Peyer's patch (tissue), 4 donors: Measurements from ENCODE around the gene GPS1. TPM values are rescaled to one million over a fixed set of nuclear protein-coding genes. Genes with fewer than 3 reads are reported as not detected.

Source experiments
- DNase-seq, 3 donors: peaks; one replicate each; pipeline ENCODE4 v3.0.0-alpha.2; 2017 to 2019
- H3K27ac ChIP-seq, 4 donors: fragments of 200-600 bp; sonication (generic); one replicate each; pipeline ENCODE4 v1.5.1; 2016 to 2019
- H3K27me3 ChIP-seq, 2 donors: fragments of 200-600 bp; sonication (generic); one replicate each; pipeline ENCODE4 v1.5.1; 2019
- H3K36me3 ChIP-seq, 3 donors: fragments of 200-600 bp; sonication (generic); one replicate each; pipeline ENCODE4 v1.5.1; 2016 to 2019
- H3K4me1 ChIP-seq, 4 donors: fragments of 200-600 bp; sonication (generic); one replicate each; pipeline ENCODE4 v1.5.1; 2016 to 2019
- H3K4me3 ChIP-seq, 4 donors: fragments of 200-600 bp; sonication (generic); 1 replicate in 3 of 4; 2 replicates in 1 of 4; pipeline ENCODE4 v1.5.1; 2016 to 2019; ENCODE audit warnings: mild to moderate bottlenecking in 1 of 4
- H3K9me3 ChIP-seq, 4 donors: fragments of 200-600 bp; sonication (generic); one replicate each; pipeline ENCODE4 v1.5.1; 2016 to 2019; ENCODE audit warnings: mild to moderate bottlenecking in 1 of 4
- POLR2A ChIP-seq, 2 donors: fragments of 450-650 bp; IDR thresholded peaks; one replicate each; pipeline ENCODE4 v1.5.1; 2017; ENCODE audit warnings: antibody characterized with exemption in 2 of 2, mild to moderate bottlenecking in 2 of 2, moderate library complexity in 2 of 2
- total RNA-seq, 4 donors: library from RNA; depleted of rRNA; stranded (reverse); fragments of >200 nt; gene quantifications; one replicate each; pipeline ENCODE4 v1.1.0, GENCODE V29; 2016
- TF ChIP-seq, protein P1 (sequence below), 6 experiments: fragments of 450-650 bp in 4 of 6; fragments of 200-600 bp in 2 of 6; sonication (generic) in 1 of 6; IDR thresholded peaks; one replicate each; pipeline ENCODE4 v1.5.1; 2017 to 2019; ENCODE audit warnings: antibody characterized with exemption in 6 of 6, mild to moderate bottlenecking in 3 of 6, moderate library complexity in 1 of 6

Gene GPS1
- total RNA-seq, 4 donors from 2014 or later: 69.2 to 138 (median 88.5) TPM

DNA sequence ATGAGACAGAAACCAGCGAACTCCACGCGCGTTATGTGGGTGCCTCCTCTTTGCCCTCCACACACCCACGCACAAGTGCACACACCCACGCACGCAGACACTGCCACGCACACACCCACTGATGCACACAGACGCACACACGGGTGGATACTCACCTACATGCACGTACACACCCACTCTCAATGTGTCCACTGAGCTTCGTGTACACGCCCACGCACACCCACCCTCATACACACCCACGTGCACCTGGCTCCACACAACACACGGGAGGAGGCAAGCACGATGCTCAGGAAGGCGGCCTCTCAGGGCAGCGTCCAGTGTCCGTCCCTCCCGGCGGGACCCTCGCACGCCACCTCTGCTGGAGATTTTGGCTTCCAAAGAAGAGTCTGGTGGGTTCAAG, 4.3 kb upstream of the GPS1 start:
- H3K4me1 ChIP-seq: peaks cover 0 to 15% (median 14%) of the 10 kb centered on the region in 4 donors
- no peak overlapping the region for H3K27ac ChIP-seq
- peaks cover 0 to 31% (median 0%) of the 10 kb centered on the region in 3 donors for H3K36me3 ChIP-seq
- no peaks in the 10 kb centered on the region for H3K27me3 ChIP-seq
- no peak overlapping the region for H3K4me3 ChIP-seq
- no peak for DNase-seq
- no peak for TF ChIP-seq POLR2A (IDR thresholded peaks at IDR 0.05)
- TF ChIP-seq, protein P1, sequence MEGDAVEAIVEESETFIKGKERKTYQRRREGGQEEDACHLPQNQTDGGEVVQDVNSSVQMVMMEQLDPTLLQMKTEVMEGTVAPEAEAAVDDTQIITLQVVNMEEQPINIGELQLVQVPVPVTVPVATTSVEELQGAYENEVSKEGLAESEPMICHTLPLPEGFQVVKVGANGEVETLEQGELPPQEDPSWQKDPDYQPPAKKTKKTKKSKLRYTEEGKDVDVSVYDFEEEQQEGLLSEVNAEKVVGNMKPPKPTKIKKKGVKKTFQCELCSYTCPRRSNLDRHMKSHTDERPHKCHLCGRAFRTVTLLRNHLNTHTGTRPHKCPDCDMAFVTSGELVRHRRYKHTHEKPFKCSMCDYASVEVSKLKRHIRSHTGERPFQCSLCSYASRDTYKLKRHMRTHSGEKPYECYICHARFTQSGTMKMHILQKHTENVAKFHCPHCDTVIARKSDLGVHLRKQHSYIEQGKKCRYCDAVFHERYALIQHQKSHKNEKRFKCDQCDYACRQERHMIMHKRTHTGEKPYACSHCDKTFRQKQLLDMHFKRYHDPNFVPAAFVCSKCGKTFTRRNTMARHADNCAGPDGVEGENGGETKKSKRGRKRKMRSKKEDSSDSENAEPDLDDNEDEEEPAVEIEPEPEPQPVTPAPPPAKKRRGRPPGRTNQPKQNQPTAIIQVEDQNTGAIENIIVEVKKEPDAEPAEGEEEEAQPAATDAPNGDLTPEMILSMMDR (IDR thresholded peaks at IDR 0.05): no peak
- H3K9me3 ChIP-seq: no peaks in the 10 kb centered on the region

DNA sequence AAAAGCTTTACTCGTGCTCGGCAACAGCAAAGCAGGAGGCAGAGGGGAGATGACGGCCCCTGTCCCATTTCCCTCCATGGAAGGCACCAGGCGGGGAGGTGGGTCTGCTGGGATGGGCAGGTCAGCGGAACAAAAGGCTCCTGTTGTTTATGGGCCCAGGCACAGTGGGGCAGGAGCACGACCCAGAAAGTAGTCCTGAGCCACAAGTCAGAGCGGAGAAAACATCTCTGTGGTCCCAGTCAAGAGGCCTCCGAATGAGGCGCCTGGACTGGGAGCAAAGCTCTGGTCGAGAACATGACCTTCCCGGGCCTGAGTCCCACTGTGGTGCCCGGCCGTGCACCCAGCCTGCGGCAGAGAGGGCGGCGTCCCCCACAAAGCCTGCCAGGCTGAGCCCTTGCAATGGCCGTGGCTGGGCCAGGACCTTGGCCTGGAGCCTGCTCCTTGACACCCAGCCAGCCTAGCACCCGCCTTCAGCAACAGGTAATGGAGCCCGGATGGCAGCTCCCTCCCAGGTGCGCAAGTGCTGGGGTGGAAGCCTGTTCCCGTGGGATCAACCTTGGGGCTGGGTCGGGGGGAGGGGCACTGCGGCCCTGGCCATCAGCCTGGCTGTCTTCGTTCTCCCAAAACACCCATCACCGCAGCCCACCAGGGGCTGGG, 3.7 kb upstream of the GPS1 start:
- no peak overlapping the region for H3K4me3 ChIP-seq
- no peak for DNase-seq
- H3K4me1 ChIP-seq: peaks cover 0 to 21% (median 20%) of the 10 kb centered on the region in 4 donors
- H3K36me3 ChIP-seq: peaks cover 0 to 31% (median 0%) of the 10 kb centered on the region in 3 donors
- H3K9me3 ChIP-seq: no peaks in the 10 kb centered on the region
- no peaks in the 10 kb centered on the region for H3K27me3 ChIP-seq
- H3K27ac ChIP-seq: no peak overlapping the region
- TF ChIP-seq POLR2A (IDR thresholded peaks at IDR 0.05): no peak
- TF ChIP-seq, protein P1 (IDR thresholded peaks at IDR 0.05): no peak

DNA sequence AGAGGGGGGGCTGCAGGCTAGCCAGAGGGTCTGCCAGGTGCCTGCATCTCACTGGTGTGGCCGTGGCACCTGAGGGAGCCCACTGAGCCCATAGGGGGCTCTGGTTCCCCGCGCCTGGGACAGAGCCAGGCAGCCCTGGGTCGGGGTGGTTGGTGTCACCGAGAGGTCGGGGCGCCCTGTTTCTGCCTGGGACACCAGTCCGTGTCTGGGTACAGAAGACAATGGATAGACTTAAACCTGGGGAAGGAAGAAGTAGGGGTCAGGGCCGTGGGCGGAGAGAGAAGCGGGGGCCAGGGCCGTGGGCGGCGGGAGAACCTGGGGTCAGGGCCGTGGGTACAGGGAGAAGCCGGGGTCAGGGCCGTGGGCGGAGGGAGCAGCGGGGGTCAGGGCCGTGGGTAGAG, 3.1 kb upstream of the GPS1 start:
- TF ChIP-seq, protein P1 (IDR thresholded peaks at IDR 0.05): no peak
- TF ChIP-seq POLR2A (IDR thresholded peaks at IDR 0.05): no peak
- peaks cover 0 to 32% (median 0%) of the 10 kb centered on the region in 3 donors for H3K36me3 ChIP-seq

DNA sequence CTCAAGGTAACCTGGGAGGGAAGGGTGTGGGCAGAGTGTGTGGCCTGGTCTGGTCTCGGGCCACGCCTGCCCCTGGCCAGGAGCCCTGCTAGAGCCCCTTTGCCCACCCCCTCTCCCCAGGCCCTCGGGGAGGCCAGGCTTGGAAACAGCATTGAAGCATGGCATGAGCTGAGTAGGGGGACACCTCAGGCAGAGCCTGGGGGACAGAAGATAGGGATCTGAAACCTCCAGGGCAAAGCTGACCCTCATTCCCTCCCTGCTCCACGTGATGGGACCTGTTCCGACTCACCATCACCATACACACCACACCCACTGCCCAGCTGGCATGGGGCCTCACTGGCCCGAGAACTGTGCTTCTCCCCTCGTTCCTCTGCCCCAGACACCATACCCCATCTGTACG, 2.6 kb upstream of the GPS1 start:
- Histone ChIP-seq H3K27ac (no peak overlapping the region), H3K9me3 (no peaks in the 10 kb centered on the region), H3K4me3 (no peak overlapping the region), H3K4me1 (peaks cover 0 to 31% (median 23%) of the 10 kb centered on the region in 4 donors), H3K27me3 (no peaks in the 10 kb centered on the region), H3K36me3 (peaks cover 0 to 37% (median 0%) of the 10 kb centered on the region in 3 donors)
- DNase-seq: no peak
- no peak for TF ChIP-seq POLR2A (IDR thresholded peaks at IDR 0.05)
- TF ChIP-seq, protein P1 (IDR thresholded peaks at IDR 0.05): no peak

More for the DNA sequence above, 3.1 kb upstream of the GPS1 start:
- DNase-seq: no peak
- Histone ChIP-seq H3K9me3 (no peaks in the 10 kb centered on the region), H3K27ac (no peak overlapping the region), H3K4me1 (peaks cover 0 to 27% (median 23%) of the 10 kb centered on the region in 4 donors), H3K4me3 (no peak overlapping the region), H3K27me3 (no peaks in the 10 kb centered on the region)

DNA sequence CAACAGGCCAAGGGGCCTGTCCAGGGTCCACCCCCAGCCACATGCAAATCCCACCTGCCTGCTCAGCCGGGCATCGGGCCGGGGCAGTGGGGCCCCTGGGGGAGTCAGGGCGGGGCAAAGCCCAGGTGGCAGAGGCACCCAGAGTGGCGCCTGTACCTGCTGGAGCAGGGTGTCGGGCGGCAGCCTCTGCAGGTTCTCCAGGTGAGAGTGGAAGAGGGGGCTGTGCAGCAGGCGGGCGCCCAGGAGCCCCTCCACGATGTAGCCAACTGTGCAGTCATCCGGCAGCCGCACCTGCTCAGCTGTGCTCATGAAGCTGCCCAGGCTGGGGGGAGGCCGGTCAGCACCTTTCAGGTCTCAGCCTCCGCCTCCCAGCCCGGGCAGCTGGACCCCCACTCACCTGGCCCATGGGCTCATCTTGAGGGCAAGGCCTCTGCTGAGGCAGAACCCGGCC, 2.2 kb upstream of the GPS1 start:
- Histone ChIP-seq H3K4me1 (peaks cover 0 to 31% (median 23%) of the 10 kb centered on the region in 4 donors), H3K9me3 (no peaks in the 10 kb centered on the region), H3K4me3 (no peak overlapping the region), H3K36me3 (peaks cover 0 to 42% (median 0%) of the 10 kb centered on the region in 3 donors), H3K27me3 (no peaks in the 10 kb centered on the region), H3K27ac (no peak overlapping the region)
- DNase-seq: no peak
- TF ChIP-seq, protein P1 (IDR thresholded peaks at IDR 0.05): no peak
- TF ChIP-seq POLR2A (IDR thresholded peaks at IDR 0.05): no peak
